ENCODE data around the gene ZNF260. TPM values are rescaled to one million over a fixed set of nuclear protein-coding genes. Genes with fewer than 3 reads are reported as not detected.
A peak's percentile ranks its signal among the peaks of the same experiment; 100 is the strongest.

The ZNF260 gene
- total and polyA plus RNA-seq, 2 of the 13 experiments (the other 11 are each of a cell fraction or from before 2014, with no cell fraction given): 2.8 to 10.5 TPM

DNA sequence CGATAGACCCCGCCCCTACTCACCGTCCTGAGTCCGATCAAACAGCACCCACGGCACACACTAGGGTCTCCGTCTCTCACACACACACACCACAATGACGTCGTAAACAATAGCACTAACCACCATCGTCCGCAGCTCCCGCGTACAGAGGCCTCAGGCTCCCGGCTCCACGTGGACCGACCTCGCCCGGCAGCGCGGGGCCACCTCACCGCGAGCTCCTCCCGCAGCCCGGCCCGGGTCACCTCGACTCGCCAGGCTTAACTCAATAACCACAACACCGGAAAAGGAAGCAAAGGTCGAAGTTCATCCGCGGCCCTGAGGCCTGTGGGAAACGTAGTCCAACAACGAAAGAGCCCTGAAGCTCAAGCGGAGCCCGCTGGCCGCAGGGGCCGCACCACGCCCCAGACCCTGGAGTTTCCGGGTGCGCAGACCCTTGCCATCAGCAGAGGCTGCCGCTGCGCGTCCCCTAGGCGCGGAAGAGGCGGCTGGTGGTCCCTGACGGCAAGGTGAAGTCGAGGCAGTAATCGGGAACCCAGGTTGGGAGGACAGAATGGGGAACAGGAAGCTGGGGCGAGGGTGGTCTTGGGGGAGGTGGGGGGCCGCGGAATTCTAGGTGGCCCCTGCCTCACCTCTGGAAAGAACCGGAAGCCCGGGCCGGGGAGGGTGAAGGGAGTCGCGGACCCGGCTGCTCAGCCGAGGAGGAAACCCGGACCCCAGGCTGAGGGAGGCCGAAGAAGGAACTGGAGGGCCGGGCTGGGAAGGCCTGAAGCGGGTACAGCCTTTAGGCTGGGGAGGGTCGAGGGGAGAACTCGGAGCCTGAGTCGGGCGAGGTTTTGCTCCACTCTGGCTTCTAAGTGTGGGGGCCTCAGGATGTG, 45.2 kb upstream of the ZNF260 start, which contains the start of gene ZNF529 (continued):
- TF ChIP-seq ZNF557 (CRISPR knock-in tag; IDR thresholded peaks at IDR 0.05) (no peak), ARNT2 (CRISPR knock-in tag; IDR thresholded peaks at IDR 0.05; ENCODE audit: low read depth) (no peak; the same call in 1 of the 2 replicates), TBP (CRISPR knock-in tag; IDR thresholded peaks at IDR 0.05) (no peak), MXI1 (IDR thresholded peaks at IDR 0.05; ENCODE audit: borderline replicate concordance, low read depth, low read length) (peak; percentile 96), TSC22D2 (CRISPR knock-in tag; IDR thresholded peaks at IDR 0.05; ENCODE audit: borderline replicate concordance) (peak; percentile 59; the same call in 1 of the 2 replicates), ZFP82 (CRISPR knock-in tag; IDR thresholded peaks at IDR 0.05; ENCODE audit: borderline replicate concordance) (0 out of 2 replicates have a peak, but pooled peaks have one; percentile 41), FOSL2 (CRISPR knock-in tag; IDR thresholded peaks at IDR 0.05) (peak; percentile 54; the same call in 1 of the 2 replicates), ZNF569 (CRISPR knock-in tag; IDR thresholded peaks at IDR 0.05; ENCODE audit: borderline replicate concordance) (no peak), HDAC1 (CRISPR knock-in tag; IDR thresholded peaks at IDR 0.05) (peak; percentile 94), ZFP1 (CRISPR knock-in tag; IDR thresholded peaks at IDR 0.05) (peak; percentile 53; the same call in 1 of the 2 replicates), NFRKB (IDR thresholded peaks at IDR 0.05) (no peak), HOXA9 (CRISPR knock-in tag; IDR thresholded peaks at IDR 0.05; ENCODE audit: borderline replicate concordance) (0 out of 2 replicates have a peak, but pooled peaks have one; percentile 27), BRF2 (CRISPR knock-in tag; IDR thresholded peaks at IDR 0.05) (no peak), ELF3 (CRISPR knock-in tag; IDR thresholded peaks at IDR 0.05) (peak; percentile 96), POGK (CRISPR knock-in tag; conservative IDR thresholded peaks at IDR 0.05) (0 out of 2 replicates have a peak, but pooled peaks have one; percentile 65), ELF1 (CRISPR knock-in tag; IDR thresholded peaks at IDR 0.05) (peak; percentile 96), ETS1 (CRISPR knock-in tag; IDR thresholded peaks at IDR 0.05) (no peak), RFX5 (IDR thresholded peaks at IDR 0.05; ENCODE audit: low read depth, low read length) (peak; percentile 20; the same call in 1 of the 2 replicates), ZNF451 (CRISPR knock-in tag; IDR thresholded peaks at IDR 0.05) (peak; percentile 67; the same call in 1 of the 2 replicates), JARID2 (CRISPR knock-in tag; IDR thresholded peaks at IDR 0.05; ENCODE audit: insufficient replicate concordance) (no peak)
- TF ChIP-seq, protein P1, sequence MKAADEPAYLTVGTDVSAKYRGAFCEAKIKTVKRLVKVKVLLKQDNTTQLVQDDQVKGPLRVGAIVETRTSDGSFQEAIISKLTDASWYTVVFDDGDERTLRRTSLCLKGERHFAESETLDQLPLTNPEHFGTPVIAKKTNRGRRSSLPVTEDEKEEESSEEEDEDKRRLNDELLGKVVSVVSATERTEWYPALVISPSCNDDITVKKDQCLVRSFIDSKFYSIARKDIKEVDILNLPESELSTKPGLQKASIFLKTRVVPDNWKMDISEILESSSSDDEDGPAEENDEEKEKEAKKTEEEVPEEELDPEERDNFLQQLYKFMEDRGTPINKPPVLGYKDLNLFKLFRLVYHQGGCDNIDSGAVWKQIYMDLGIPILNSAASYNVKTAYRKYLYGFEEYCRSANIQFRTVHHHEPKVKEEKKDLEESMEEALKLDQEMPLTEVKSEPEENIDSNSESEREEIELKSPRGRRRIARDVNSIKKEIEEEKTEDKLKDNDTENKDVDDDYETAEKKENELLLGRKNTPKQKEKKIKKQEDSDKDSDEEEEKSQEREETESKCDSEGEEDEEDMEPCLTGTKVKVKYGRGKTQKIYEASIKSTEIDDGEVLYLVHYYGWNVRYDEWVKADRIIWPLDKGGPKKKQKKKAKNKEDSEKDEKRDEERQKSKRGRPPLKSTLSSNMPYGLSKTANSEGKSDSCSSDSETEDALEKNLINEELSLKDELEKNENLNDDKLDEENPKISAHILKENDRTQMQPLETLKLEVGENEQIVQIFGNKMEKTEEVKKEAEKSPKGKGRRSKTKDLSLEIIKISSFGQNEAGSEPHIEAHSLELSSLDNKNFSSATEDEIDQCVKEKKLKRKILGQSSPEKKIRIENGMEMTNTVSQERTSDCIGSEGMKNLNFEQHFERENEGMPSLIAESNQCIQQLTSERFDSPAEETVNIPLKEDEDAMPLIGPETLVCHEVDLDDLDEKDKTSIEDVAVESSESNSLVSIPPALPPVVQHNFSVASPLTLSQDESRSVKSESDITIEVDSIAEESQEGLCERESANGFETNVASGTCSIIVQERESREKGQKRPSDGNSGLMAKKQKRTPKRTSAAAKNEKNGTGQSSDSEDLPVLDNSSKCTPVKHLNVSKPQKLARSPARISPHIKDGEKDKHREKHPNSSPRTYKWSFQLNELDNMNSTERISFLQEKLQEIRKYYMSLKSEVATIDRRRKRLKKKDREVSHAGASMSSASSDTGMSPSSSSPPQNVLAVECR (CRISPR knock-in tag; IDR thresholded peaks at IDR 0.05; ENCODE audit: borderline replicate concordance): peak; percentile 99

Data from HepG2 (cell line).